HEK293 (cell line): ENCODE data around the gene TRMT1.

Experiments used
- GLI2 ChIP-seq: fragments of 450-650 bp; formaldehyde crosslinking; IDR thresholded peaks from 2 replicates; pipeline ENCODE4; 2017; ENCODE audit warnings: missing biosample characterization, missing genetic modification characterization, low read depth, borderline replicate concordance
- HOXA7 ChIP-seq: sonication (generic); formaldehyde crosslinking; IDR thresholded peaks from 2 replicates; pipeline ENCODE4 v1.8.1; 2022; ENCODE audit warnings: missing genetic modification reagents, borderline replicate concordance
- IKZF3 ChIP-seq: fragments of 450-650 bp; IDR thresholded peaks from 2 replicates; pipeline ENCODE4 v1.5.0; 2018; ENCODE audit warnings: missing biosample characterization, mild to moderate bottlenecking, missing genetic modification characterization, moderate library complexity
- PATZ1 ChIP-seq: fragments of 450-650 bp; formaldehyde crosslinking; IDR thresholded peaks from 2 replicates; pipeline ENCODE4 v1.5.1; 2016; ENCODE audit warnings: missing biosample characterization, missing genetic modification characterization
- SCRT1 ChIP-seq: fragments of 450-650 bp; formaldehyde crosslinking; IDR thresholded peaks from 2 replicates; pipeline ENCODE4 v1.5.1; 2016; ENCODE audit warnings: missing biosample characterization, missing genetic modification characterization, borderline replicate concordance
- SP3 ChIP-seq: fragments of 450-650 bp; formaldehyde crosslinking; IDR thresholded peaks from 2 replicates; pipeline ENCODE4 v1.5.1; 2016; ENCODE audit warnings: missing biosample characterization, missing genetic modification characterization
- SP7 ChIP-seq: fragments of 450-650 bp; formaldehyde crosslinking; IDR thresholded peaks from 2 replicates; pipeline ENCODE4 v1.5.1; 2016; ENCODE audit warnings: missing biosample characterization, missing genetic modification characterization
- ZBTB11 ChIP-seq: fragments of 450-650 bp; formaldehyde crosslinking; conservative IDR thresholded peaks from 2 replicates; pipeline ENCODE4 v1.5.1; 2016; ENCODE audit warnings: low read depth, missing biosample characterization, missing genetic modification characterization
- ZFP3 ChIP-seq: fragments of 450-650 bp; formaldehyde crosslinking; IDR thresholded peaks from 2 replicates; pipeline ENCODE4 v1.5.1; 2016; ENCODE audit warnings: low read depth, missing biosample characterization, missing genetic modification characterization
- ZNF140 ChIP-seq: fragments of 450-650 bp; formaldehyde crosslinking; IDR thresholded peaks from 2 replicates; pipeline ENCODE4 v1.5.1; 2016; ENCODE audit warnings: missing biosample characterization, missing genetic modification characterization
- ZNF169 ChIP-seq: fragments of 450-650 bp; formaldehyde crosslinking; IDR thresholded peaks from 2 replicates; pipeline ENCODE4 v1.5.1; 2016; ENCODE audit warnings: missing biosample characterization, missing genetic modification characterization
- ZNF174 ChIP-seq: fragments of 450-650 bp; formaldehyde crosslinking; IDR thresholded peaks from 2 replicates; pipeline ENCODE4 v1.5.0; 2017; ENCODE audit warnings: missing biosample characterization, mild to moderate bottlenecking, missing genetic modification characterization
- ZNF18 ChIP-seq: fragments of 450-650 bp; formaldehyde crosslinking; IDR thresholded peaks from 2 replicates; pipeline ENCODE4 v1.5.1; 2016; ENCODE audit warnings: missing biosample characterization, missing genetic modification characterization
- ZNF214 ChIP-seq: fragments of 450-650 bp; formaldehyde crosslinking; IDR thresholded peaks from 2 replicates; pipeline ENCODE4 v1.5.1; 2017; ENCODE audit warnings: missing biosample characterization, mild to moderate bottlenecking, missing genetic modification characterization, borderline replicate concordance
- ZNF223 ChIP-seq: fragments of 450-650 bp; formaldehyde crosslinking; IDR thresholded peaks from 2 replicates; pipeline ENCODE4 v1.5.1; 2016; ENCODE audit warnings: missing biosample characterization, missing genetic modification characterization
- ZNF426 ChIP-seq: fragments of 450-650 bp; formaldehyde crosslinking; IDR thresholded peaks from 2 replicates; pipeline ENCODE4 v1.5.1; 2017; ENCODE audit warnings: missing biosample characterization, missing genetic modification characterization, mild to moderate bottlenecking, inconsistent platforms, moderate library complexity
- ZNF558 ChIP-seq: fragments of 450-650 bp; formaldehyde crosslinking; IDR thresholded peaks from 2 replicates; pipeline ENCODE4 v1.5.1; 2016; ENCODE audit warnings: missing biosample characterization, missing genetic modification characterization
- ZNF585B ChIP-seq: fragments of 450-650 bp; formaldehyde crosslinking; IDR thresholded peaks from 2 replicates; pipeline ENCODE4 v1.5.1; 2016; ENCODE audit warnings: missing biosample characterization, missing genetic modification characterization
- ZNF600 ChIP-seq: fragments of 450-650 bp; formaldehyde crosslinking; IDR thresholded peaks from 2 replicates; pipeline ENCODE4 v1.5.1; 2016; ENCODE audit warnings: missing biosample characterization, missing genetic modification characterization
- ZNF624 ChIP-seq: fragments of 450-650 bp; formaldehyde crosslinking; IDR thresholded peaks from 2 replicates; pipeline ENCODE4 v1.5.1; 2017; ENCODE audit warnings: missing biosample characterization, missing genetic modification characterization
- ZNF76 ChIP-seq: fragments of 450-650 bp; formaldehyde crosslinking; IDR thresholded peaks from 2 replicates; pipeline ENCODE4; 2016; ENCODE audit warnings: low read depth, missing biosample characterization, missing genetic modification characterization, borderline replicate concordance
- TF ChIP-seq, protein P1 (sequence below): fragments of 450-650 bp; formaldehyde crosslinking; IDR thresholded peaks from 2 replicates; pipeline ENCODE4 v1.5.1; 2016; ENCODE audit warnings: missing biosample characterization, missing genetic modification characterization
- TF ChIP-seq, protein P2 (sequence below): fragments of 450-650 bp; formaldehyde crosslinking; IDR thresholded peaks from 2 replicates; pipeline ENCODE4 v1.5.1; 2016; ENCODE audit warnings: missing biosample characterization, missing genetic modification characterization, low read depth
- TF ChIP-seq, protein P3 (sequence below): fragments of 450-650 bp; formaldehyde crosslinking; IDR thresholded peaks from 2 replicates; pipeline ENCODE4 v1.5.1; 2016; ENCODE audit warnings: missing biosample characterization, missing genetic modification characterization

Gene TRMT1

DNA sequence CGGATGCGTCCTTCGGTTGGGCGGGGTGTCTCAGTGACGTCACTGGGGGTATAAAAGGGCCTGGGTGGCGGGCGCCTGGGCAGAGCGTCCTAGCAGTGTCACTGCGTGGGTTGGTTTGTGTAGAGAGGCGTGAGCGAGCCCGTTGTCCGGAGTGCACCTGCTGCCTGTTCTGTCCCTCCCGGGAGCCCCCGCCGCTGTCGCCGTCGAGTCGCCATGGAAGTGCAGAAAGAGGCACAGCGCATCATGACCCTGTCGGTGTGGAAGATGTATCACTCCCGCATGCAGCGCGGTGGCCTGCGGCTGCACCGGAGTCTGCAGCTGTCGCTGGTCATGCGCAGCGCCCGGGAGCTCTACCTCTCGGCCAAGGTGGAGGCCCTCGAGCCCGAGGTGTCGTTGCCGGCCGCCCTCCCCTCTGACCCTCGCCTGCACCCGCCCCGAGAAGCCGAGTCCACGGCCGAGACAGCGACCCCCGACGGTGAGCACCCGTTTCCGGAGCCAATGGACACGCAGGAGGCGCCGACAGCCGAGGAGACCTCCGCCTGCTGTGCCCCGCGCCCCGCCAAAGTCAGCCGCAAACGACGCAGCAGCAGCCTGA lies 36.5 kb upstream of the TRMT1 start (continued):
- TF ChIP-seq, protein P1, sequence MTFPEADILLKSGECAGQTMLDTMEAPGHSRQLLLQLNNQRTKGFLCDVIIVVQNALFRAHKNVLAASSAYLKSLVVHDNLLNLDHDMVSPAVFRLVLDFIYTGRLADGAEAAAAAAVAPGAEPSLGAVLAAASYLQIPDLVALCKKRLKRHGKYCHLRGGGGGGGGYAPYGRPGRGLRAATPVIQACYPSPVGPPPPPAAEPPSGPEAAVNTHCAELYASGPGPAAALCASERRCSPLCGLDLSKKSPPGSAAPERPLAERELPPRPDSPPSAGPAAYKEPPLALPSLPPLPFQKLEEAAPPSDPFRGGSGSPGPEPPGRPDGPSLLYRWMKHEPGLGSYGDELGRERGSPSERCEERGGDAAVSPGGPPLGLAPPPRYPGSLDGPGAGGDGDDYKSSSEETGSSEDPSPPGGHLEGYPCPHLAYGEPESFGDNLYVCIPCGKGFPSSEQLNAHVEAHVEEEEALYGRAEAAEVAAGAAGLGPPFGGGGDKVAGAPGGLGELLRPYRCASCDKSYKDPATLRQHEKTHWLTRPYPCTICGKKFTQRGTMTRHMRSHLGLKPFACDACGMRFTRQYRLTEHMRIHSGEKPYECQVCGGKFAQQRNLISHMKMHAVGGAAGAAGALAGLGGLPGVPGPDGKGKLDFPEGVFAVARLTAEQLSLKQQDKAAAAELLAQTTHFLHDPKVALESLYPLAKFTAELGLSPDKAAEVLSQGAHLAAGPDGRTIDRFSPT (tag by site-specific recombination) = peak; percentile 80
- TF ChIP-seq ZNF174 (tag by site-specific recombination) = no peak
- TF ChIP-seq ZNF223 (tag by site-specific recombination) = no peak
- peak; percentile 76; the same call in 1 of the 2 replicates for TF ChIP-seq ZNF169 (tag by site-specific recombination)
- TF ChIP-seq ZBTB11 (tag by site-specific recombination) = peak; percentile 54
- TF ChIP-seq HOXA7 = no peak
- TF ChIP-seq ZNF624 (tag by site-specific recombination) = no peak; the same call in 1 of the 2 replicates
- TF ChIP-seq PATZ1 (tag by site-specific recombination) = peak; percentile 79
- TF ChIP-seq ZNF600 (tag by site-specific recombination) = peak; percentile 98
- peak; percentile 85 for TF ChIP-seq SP7
- TF ChIP-seq SP3 (tag by site-specific recombination) = peak; percentile 91
- TF ChIP-seq, protein P2, sequence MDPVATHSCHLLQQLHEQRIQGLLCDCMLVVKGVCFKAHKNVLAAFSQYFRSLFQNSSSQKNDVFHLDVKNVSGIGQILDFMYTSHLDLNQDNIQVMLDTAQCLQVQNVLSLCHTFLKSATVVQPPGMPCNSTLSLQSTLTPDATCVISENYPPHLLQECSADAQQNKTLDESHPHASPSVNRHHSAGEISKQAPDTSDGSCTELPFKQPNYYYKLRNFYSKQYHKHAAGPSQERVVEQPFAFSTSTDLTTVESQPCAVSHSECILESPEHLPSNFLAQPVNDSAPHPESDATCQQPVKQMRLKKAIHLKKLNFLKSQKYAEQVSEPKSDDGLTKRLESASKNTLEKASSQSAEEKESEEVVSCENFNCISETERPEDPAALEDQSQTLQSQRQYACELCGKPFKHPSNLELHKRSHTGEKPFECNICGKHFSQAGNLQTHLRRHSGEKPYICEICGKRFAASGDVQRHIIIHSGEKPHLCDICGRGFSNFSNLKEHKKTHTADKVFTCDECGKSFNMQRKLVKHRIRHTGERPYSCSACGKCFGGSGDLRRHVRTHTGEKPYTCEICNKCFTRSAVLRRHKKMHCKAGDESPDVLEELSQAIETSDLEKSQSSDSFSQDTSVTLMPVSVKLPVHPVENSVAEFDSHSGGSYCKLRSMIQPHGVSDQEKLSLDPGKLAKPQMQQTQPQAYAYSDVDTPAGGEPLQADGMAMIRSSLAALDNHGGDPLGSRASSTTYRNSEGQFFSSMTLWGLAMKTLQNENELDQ (tag by site-specific recombination) = no peak
- peak; percentile 75; the same call in 1 of the 2 replicates for TF ChIP-seq ZNF76
- TF ChIP-seq ZNF18 = 0 out of 2 replicates have a peak, but pooled peaks have one; percentile 43
- TF ChIP-seq GLI2 (tag by site-specific recombination) = no peak
- TF ChIP-seq ZNF558 (tag by site-specific recombination) = no peak
- TF ChIP-seq ZFP3 (tag by site-specific recombination) = no peak
- TF ChIP-seq SCRT1 = peak; percentile 79
- TF ChIP-seq IKZF3 (tag by site-specific recombination) = no peak
- TF ChIP-seq ZNF140 = no peak
- no peak for TF ChIP-seq ZNF585B (tag by site-specific recombination)
- TF ChIP-seq, protein P3, sequence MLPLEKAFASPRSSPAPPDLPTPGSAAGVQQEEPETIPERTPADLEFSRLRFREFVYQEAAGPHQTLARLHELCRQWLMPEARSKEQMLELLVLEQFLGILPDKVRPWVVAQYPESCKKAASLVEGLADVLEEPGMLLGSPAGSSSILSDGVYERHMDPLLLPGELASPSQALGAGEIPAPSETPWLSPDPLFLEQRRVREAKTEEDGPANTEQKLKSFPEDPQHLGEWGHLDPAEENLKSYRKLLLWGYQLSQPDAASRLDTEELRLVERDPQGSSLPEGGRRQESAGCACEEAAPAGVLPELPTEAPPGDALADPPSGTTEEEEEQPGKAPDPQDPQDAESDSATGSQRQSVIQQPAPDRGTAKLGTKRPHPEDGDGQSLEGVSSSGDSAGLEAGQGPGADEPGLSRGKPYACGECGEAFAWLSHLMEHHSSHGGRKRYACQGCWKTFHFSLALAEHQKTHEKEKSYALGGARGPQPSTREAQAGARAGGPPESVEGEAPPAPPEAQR (tag by site-specific recombination) = peak; percentile 75; the same call in 1 of the 2 replicates
- no peak for TF ChIP-seq ZNF214 (tag by site-specific recombination)
- no peak for TF ChIP-seq ZNF426 (tag by site-specific recombination)
